Stimulated activated CD4-positive, alpha-beta T cell treated with anti-CD3 and anti-CD28 coated beads, Interleukin-12 subunit alpha, Interleukin-12 subunit beta, amount 100 ng/mL, for 48 hours (primary cell): ENCODE results near the gene CLRN1.

Experiments used
- DNase-seq, 3 donors: peaks; one replicate each; pipeline ENCODE4 v3.0.0-alpha.2; 2020; ENCODE audit warnings: low read depth in 2 of 3, low spot score in 1 of 3

Gene CLRN1

DNA sequence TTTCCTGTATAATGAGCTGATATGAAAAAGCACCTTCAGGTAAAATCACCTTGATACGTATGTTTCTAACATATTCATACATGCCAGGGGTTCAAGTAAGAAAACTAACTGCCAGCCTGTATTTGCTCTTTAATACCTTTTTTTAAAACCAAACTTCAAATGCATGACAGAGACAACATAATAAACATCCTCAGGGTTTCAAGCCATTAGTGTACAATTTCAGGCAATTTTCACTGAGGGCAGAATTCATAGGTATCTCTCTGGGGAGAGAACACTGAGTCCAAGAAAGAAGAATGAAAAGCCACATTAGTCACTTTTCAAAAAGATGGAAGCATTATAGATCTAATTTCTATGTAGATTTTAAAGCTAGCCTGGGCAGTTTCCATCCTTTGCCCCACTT, 94.2 kb downstream of the CLRN1 start:
- DNase-seq = no peak

DNA sequence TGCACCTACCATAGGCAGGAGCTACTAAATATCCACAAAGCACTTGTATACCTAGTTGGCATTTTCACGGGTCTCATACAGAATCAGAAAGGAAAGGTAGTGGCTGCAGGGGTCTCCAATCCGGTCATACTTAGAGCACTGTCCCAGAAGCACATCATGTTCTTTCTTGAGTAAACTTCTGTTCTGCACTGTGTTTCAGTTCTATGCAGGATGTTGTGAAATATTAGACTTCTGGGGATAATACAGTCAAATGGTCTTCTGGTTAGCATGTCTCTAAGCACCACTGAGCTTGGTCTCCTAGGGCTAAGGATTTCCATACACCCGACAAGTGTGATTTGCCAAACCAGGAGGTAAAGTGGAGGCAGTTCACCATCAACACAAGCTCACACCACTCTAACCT, 95.2 kb downstream of the CLRN1 start:
- DNase-seq = no peak

DNA sequence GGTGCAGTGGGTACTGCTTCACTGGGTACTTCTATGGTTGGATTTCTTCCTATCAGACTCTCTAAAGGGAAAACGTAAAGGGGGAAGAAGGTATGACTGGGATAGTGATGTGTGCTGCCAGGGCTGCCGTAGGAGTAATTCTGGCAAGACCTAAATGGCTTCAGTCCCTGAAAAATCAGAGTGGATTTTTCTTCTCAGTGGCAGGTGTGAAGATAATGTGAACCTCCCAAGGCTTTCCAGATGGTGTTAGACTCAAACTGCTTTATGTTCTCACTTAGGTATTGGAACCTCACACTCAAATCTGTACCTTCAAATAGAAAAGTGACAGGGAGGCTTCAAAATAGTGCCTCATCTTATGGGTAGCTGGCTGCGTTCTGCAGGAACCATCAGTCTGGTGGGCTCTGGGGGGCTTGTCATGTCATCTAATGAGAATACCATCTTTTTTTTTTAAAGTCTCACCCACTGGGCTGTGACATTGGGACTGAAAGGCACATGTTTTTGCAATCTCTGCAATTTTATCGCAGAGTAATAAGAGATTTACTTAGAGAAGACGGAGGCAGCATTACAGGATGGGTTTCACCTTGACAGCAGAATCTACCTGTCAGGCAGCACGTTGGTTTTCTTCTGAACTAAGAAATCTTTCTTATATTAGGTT, 95.8 kb downstream of the CLRN1 start:
- no peak for DNase-seq
